ENCODE measurements around the gene LMF1.
"Not testable (repeated sequence)": the region's sequence is repeated elsewhere in the genome, so short reads cannot be mapped to it uniquely, and the experiment has no call there.

Gene LMF1

DNA sequence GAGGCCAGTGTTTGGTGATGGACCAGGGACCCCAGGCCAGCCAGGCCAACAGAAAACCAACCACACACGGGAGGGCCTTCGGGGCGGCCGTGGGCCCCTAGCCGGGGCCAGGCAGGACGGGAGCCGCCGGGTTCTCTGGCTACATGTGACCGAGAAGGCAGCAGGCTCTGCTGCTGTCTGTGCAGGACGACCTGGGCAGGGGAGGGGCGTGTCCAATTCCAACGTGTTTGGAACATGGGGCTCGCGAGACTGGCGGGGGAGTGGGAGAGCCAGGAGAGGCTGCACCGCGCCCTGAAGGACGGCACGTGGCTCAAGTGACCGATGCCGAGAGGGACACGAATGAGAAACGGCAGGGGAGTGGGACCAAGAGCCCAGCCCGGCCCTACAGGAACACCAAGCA, 75.4 kb downstream of the LMF1 start:
- DNase-seq (ENCODE audit: low read depth in 2 of 2) = no peak

DNA sequence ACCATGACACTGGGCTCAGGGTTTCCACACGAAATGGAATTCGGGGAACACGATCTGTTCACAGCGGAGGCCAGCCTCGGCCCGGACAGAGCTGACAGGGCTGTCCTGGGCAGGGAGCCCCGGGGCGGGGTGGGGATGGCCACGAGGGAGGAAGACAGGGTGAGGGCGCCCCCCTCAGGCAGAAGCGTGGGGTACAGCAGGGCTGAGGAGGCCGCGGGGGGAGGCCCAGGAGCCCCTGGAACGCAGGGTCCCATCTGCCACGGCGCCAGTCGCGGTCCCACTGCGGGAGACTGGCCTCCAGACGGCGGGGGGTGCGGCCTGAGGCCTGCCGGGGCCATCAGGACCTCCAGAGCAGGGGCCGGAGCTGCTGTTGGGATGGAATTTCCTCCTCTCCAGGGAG, 75.9 kb downstream of the LMF1 start:
- no peak for DNase-seq (ENCODE audit: low read depth in 2 of 2)

DNA sequence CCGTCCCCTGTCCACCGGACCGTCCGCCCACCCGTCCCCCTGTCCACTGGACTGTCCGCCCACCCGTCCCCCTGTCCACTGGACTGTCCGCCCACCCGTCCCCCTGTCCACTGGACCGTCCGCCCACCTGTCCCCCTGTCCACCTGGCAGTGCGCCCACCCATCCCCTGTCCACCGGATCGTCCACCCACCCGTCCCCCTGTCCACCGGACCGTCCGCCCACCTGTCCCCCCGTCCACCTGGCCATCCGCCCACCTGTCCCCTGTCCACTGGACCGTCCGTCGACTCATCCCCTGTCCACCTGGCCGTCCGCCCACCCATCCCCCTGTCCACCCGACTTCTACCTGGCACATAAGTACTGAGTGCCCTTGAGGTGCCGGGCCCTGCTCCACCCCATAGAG, 76.6 kb downstream of the LMF1 start:
- no peak for DNase-seq (ENCODE audit: low read depth in 2 of 2)

DNA sequence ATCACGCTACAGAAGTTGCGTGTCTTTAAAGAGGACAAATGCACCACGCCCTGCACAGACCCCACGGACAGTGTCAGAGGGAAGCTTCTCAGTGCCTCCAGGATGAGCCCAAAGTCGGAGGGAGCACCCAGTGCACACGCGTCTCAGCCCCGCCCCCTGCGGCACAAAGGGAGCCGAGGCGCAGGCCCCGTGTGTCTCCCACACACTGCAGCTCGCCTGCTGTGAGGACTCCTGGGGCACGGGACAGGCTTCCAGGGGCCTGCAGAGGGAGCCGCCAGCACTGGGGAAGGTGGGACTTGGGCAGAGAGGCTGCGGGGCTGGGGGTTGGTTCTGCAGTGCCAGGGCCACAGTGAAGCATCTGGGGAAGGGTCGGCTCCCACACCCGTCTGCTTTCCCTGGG, 77.4 kb downstream of the LMF1 start:
- no peak for DNase-seq (ENCODE audit: low read depth in 2 of 2)

DNA sequence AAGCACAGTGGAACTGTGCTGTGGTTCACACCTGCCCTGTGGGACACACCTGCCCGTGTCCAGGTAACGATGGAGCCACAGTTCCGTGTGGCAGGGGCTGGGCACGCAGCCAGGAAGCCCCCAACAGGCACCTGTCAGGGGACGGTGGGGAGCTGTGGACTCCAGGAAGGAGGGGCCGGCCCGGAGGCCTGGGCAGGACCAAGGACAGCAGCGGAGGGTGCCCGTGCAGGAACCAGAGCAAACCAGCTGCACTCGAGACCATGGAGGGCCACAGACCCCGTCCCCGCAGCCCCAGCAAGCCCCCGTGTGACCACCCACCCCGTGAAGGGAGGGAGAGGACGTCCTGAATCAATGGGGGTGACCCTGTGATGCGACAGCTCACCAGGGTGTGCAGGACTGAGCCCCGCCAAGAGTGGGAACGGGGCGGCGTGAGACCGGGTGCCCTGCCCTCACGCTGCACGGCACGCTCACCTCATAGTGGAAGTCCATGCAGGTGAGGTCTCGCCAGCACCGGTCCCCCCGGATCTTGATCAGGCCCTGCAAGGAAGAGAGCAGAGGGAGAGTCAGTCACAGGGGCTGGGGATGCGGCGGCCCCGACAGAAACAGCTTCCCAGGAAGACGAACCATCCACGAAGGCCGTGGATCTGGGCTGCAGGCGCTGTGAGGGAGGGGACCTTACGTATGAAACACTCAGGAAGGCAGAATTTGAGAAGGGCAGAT, 78.1 kb downstream of the LMF1 start:
- no peak for DNase-seq (ENCODE audit: low read depth in 2 of 2)

DNA sequence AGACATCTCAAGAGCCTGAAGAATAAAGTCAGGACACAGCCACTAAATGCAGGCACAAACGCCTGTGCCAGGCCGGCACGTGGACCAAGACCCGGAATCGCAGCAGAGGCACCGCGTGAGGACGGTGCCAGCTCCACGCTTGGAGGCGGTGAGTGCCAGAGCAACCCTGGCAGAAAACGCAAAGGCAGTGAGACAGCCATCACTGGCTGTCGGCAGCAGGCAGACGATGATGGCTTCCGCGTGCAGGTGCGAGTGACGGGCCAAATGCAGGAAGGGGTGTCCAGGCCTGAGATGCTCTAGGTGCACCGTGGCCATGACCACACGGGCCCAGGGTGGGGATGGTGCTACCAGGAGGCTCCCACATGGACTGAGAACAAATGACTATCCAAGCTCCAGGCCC, 78.8 kb downstream of the LMF1 start:
- no peak for DNase-seq (ENCODE audit: low read depth in 2 of 2)

DNA sequence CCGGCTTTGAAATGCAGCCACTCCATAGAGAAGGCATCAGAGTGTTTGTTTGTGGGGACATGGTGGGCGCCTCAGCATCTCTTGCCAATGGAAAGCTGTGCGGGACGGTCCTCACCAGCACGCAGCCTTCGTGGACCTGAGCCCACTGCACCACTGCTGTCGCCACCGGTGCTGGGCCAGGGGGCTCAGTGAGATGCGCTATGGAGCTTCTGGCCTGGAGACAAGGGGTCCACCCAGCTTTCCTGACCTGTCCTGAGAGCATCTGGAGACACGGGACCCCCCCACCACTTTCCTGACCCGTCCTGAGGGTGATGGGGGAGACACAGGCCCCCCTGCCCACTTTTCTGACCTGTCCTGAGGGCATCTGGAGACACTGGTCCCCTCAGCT, 79.4 kb downstream of the LMF1 start:
- no peak for DNase-seq (ENCODE audit: low read depth in 2 of 2)

DNA sequence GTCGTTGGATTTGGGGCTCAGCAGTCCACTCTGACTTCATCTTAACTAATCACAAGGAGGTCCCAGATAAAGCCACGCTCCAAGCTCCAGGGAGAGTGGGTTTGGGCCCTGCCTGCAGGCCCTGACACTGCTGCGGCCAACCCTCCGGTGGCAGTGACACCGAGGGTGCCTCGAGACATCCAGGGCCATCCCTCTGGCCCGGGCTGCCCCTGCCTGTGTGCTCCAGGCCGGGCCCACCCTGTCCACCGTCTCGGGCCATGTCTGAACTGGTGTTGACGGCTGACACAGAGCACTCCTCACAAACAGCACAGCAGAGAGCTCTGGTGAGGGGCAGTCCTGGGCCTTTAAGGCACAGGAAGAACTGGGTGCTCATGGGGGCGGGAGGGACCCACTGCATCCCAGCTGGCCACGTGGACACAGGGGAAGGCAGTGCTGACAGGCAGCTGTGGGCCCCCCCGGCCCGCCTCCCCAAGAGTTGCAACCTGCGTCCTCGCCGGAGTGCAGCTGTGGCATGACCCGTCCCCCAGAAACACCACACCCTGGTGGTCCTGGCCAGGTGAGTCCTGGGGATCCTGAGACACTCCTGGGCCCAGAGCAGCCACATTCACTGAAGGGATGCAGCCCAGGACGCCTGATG, 80.0 kb downstream of the LMF1 start:
- DNase-seq (ENCODE audit: low read depth in 2 of 2) = no peak

DNA sequence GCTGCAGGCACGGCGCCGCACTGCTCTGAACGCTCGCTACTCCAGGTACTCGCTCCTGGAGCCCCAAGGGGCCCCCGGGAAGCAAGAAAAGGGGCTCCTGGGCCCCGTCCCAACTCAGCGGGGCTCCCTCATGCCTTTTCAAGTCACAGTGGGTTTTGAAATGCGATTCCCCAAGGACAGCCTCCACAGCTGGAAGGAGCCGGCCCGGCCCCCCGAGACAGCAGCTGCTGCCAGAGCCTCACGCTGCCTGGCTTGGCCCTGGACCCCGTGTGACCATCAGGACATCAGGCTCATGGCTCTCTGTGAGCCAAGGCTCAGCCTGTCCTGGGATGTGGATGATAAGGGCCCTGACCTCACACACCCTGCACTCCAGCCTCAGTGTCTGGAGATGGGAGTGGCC, 80.6 kb downstream of the LMF1 start:
- no peak for DNase-seq (ENCODE audit: low read depth in 2 of 2)

DNA sequence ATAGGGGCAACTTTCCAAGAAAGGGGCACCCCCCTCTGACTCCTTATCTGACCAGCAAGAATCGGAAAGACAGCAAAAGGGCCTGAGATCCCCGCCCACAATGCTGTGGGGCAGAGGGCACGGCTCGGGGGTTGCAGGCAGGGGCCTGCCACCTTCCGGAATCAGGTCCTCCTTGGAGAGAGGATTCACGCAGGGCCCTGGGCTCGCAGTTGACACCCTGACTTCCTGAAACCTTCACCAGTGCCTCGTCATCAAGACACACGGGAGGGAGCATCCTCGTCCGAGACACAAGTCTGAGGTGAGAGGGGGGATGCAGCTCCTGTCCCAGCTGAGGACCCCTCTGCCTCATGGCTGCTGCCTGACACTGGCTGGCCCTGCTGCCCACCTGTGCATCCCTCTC, 81.2 kb downstream of the LMF1 start:
- DNase-seq (ENCODE audit: low read depth in 2 of 2) = no peak

DNA sequence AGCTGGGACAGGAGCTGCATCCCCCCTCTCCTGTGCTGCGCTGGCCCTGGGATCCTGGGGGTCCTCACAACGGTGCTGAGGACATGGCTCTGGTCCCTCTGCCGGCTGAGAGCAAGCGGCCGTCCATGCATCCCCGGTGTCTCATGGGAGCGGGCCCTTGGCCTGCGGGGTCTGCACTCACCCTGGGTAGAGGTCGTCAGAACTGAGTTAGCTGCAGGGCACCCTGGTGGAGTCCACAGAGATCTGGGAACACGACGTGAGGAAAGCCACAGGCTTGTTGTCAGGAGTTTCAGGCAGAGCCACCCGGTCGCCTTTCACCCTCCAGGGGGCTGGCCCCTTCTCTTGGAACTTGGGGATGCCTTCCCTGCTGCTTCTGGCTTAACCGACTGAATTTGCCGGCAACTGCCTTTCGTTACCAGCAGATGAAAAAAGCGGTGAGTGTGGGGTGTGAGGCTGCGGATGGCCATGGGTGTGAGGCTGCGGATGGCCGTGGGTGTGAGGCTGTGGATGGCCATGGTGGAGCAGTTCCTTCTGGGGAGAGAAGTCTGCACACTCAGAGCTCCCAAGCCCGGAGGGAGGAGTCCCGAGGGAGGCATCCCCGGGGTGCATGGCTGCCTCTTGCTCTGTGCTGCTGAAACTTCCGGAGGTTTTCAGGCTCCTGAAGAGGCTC, 81.7 kb downstream of the LMF1 start:
- DNase-seq (ENCODE audit: low read depth in 2 of 2) = no peak

DNA sequence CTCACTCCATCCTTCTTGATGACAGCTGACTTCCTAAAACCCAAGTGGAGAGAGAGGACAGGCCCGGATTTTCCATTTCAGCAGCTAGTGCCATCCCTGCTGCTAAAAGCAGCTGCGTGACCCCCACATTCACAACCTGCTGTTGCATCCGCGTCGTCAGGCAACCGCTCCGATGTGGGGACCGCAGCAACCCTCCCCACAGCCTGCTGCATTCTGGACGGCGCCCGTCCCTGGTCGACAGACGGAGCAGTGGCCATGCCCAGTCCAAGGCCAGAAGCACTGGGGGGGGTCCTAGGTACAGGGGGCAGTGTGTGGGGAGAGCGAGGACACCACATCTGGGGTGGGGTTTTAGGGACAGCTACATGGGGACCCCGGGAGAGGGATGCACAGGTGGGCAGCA, 82.3 kb downstream of the LMF1 start:
- not testable (repeated sequence) for DNase-seq (ENCODE audit: low read depth in 2 of 2)

DNA sequence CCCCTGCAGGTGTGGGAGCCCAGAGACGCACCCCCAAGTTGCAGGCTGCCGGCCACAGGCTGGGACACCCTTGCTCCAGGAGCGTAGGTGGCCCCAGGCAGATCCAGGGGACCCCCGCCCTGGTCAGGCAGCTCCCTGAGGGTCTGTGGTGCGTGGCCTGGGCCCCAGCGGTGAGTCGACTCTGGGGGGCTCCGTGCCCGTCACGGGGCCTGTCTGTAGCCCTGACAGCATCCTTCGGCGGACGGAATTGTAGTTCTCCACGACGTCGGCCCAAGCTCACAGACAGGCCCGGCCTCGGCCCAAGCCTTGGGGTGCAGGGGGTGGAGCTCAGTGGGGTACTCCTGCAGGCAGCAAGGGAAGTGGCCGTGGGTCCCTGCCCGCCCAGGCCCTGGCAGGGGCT, 82.9 kb downstream of the LMF1 start:
- DNase-seq (ENCODE audit: low read depth in 2 of 2) = no peak

DNA sequence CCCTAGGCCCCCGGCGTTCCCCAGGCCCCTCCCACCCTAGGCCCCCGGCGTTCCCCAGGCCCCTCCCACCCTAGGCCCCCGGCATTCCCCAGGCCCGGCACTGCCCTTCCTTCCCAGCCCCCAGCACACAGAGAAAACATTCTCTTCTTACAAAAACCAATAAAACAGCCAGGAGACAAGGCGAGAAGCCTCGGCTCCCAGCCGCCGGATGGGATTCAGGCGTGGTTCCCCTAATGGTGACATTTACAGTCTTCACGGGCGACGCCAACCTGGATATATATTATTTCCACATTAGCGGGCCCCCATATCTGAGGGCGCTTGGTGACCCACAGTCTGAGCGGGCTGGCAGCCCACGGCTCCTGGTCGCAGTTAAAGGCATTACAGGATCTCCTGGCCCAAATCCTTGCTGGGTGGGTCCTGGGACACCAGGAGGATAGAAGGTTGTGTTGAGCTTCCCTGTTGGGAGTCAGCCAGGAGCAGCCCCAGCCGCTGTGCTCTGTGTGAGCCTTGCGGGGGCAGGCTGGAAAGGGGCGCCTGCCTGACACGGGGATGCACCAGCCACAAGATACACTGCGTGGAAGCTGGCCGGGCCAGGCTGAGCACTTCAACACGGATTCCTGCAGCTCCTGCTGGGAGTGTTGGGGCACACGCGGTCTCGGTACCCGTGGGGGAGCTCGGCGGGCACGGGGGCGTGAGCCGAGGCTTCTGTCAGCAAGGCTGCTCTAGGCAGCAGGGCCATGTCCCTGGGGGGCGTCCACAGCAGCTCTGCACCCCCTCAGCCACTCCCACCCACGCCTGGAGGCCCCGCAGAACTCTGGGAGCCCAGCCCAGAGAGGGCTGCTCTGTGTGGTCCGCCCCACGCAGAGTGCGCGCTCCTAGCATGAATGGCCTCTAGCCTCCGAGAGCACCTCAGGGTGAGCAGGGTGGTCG, 83.7 kb downstream of the LMF1 start:
- no peak for DNase-seq (ENCODE audit: low read depth in 2 of 2)

DNA sequence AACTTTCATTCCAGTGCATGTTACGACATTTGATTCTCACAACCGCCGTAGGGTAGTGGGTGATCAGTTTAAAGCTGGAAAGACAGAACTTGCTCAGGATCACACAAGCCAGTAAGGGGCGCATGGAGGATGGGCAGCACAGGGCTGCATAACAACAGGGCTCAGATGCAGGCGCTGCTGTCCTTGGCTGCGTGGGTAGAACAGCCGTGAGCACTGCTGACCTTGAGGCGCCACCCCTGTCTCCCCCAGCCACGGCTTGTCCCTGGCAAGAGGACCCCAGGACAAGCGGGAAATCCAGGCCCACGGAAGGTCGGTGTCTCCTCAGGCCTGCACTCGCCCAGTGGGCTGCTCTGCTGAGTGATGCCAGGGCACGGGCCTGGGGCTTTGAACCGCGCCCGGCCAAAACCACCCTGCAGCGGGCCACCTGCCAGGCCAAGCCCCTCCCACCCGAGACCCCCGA, 84.7 kb downstream of the LMF1 start:
- no peak for DNase-seq (ENCODE audit: low read depth in 2 of 2)

DNA sequence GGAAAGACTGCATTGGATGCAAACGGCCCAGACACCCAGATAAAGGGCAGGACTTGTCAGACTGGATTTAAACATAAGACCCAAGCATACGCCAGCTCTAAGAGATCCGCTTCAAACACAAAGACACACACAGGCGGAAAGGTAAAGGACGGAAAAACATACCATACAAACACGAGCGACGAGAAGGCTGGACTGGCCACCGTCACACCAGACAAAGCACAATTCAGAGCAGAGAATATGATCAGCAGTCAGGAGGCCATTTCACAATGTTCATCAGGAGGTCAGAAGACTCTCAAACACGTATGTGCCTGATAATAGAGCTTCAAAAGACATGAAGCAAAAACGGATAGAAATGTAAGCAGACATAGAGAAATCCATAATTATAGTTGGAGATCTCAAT, 85.4 kb downstream of the LMF1 start:
- DNase-seq (ENCODE audit: low read depth in 2 of 2) = no peak

DNA sequence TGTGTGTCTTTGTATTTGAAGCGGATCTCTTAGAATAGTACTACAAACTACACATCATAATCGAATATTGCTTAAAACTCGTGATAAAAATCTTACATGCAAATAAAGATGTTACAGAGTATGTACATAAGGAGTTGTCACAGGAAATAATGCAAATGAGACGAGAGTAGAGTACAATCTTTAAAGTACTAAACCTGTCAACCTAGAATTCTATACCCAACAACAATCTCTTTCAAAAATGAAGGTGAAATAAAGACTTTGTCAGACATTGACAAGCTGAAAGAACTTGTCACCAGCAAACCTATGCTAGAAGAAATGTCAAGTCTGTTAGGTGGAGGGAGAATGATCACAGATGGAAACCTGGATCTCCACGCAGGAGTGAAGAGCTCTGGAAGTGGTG, 86.6 kb downstream of the LMF1 start:
- no peak for DNase-seq (ENCODE audit: low read depth in 2 of 2)

DNA sequence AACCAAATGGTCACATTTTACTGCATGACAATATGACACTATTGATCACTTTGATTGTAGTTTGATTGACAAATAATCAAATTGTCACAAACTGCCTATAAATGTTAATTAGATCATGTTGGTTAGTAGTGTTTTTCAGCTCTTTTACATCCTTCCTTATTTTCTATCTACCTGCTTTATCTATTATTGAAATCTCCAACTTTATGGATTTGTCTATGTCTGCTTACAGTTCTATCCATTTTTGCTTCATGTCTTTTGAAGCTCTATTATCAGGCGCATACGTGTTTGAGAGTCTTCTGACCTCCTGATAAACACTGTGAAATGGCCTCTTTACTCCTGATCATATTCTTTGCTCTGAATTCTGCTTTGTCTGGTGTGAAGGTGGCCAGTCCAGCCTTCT, 87.0 kb downstream of the LMF1 start:
- no peak for DNase-seq (ENCODE audit: low read depth in 2 of 2)

DNA sequence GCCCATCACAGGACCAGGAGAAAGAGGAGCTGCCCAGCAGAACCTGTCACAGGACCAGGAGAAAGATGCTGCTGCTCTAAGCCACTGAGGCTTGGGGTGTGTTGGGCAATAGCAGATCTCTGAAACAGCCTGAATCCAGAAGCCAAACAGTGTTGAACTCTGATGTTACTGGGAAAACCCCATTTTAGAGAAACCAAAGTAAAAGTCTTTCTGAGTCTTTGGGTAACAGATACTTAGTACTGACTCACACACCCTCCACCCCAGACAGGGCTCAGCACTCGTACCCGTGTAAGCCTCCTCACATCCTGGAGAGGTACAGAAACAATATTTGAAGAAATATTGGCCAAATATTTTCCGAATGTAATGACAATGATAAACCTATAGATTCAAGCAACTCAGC, 87.4 kb downstream of the LMF1 start:
- DNase-seq (ENCODE audit: low read depth in 2 of 2) = no peak

DNA sequence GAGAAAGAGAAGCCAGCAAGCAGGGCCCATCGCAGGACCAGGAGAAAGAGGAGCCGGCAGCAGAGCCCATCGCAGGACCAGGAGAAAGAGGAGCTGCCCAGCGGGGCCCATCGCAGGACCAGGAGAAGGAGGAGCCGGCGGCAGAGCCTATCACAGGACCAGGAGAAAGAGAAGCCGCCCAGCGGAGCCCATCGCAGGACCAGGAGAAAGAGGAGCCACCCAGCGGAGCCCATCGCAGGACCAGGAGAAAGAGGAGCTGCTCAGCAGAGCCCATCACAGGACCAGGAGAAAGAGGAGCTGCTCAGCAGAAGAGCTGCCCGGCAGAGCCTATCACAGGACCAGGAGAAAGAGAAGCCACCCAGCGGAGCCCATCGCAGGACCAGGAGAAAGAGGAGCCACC, 88.1 kb downstream of the LMF1 start:
- not testable (repeated sequence) for DNase-seq (ENCODE audit: low read depth in 2 of 2)

DNA sequence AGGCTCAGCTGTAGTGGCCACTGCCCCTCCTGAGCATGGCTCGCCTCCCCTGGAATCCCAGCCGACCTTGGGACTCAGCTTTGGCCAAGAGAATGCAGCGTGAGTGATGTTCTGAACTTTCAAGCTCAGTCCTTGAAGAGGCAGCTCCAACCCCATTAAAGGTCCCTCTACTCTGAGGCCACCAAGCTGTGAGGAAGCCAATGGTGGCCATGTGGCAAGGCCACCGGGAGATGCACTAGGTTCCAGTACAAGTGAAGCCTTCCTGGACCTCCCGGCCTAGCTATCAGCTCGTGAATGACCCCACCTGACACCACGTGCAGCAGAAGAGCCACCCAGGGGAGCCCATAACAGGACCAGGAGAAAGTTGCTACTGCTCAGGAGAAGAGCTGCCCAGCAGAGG, 88.5 kb downstream of the LMF1 start:
- DNase-seq (ENCODE audit: low read depth in 2 of 2) = no peak
